ENCODE results near the gene NEGR1.

DNA sequence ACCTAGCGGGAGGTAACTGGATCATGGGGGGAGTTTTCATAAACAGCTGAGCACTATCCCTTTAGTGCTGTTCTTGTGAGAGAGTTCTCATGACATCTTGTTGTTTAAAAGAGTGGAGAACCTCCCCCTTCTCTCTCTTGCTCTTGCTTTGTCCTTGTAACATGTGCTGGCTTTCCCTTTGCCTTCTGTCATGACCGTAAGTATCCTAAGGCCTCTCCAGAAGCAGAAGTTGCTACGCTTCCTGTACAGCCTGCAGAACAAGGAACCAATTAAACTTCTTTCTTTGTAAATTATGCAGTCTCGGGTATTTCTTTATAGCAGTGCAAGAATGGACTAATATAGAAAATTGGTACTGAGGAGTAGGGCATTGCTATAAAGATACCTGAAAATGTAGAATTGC, 515.6 kb downstream of the NEGR1 start:
- no peak for TF ChIP-seq CTCF (conservative IDR thresholded peaks at IDR 0.05; ENCODE audit: low read length)
- TF ChIP-seq EZH2phosphoT487 (IDR thresholded peaks at IDR 0.05; ENCODE audit: borderline replicate concordance): no peak

Measured in Loucy (cell line).